ENCODE measurements around the gene NECAB3. TPM values are rescaled to one million over a fixed set of nuclear protein-coding genes. Genes with fewer than 3 reads are reported as not detected.

The NECAB3 gene
- total and polyA plus RNA-seq, 2 of the 4 experiments (the other 2 are of a cell fraction), result 8.6 to 28.4 TPM

GRCh38 chr20:33646191-33646590, 28.0 kb downstream of the NECAB3 start:
- H2BK5ac ChIP-seq (ENCODE audit: low read depth, low read length, poor library complexity, severe bottlenecking), result no peak overlapping the region
- ChIA-PET POLR2A (ENCODE audit: unreplicated experiment) (no interaction called here), CTCF (no interaction called here)
- peaks cover 29% of the 10 kb centered on the region for H3K36me3 ChIP-seq (ENCODE audit: control insufficient read depth, insufficient read depth, low read length)
- H3K9me1 ChIP-seq (ENCODE audit: insufficient read depth, low read length), result peaks cover 14% of the 10 kb centered on the region; the same call in 1 of the 2 replicates
- no CpG with 5 or more reads among the region's 5 CpGs for WGBS, 2 experiments (ENCODE audit: extremely low coverage in 2 of 2, insufficient read length in 1 of 2)
- no peak for DNase-seq
- no peak overlapping the region for H2AFZ ChIP-seq (replicated peaks; ENCODE audit: low read length, poor library complexity)
- H3K18ac ChIP-seq (ENCODE audit: low read depth, low read length), result no peak overlapping the region
- no peak overlapping the region for H2BK20ac ChIP-seq (ENCODE audit: low read depth, low read length)
- H3K4me2 ChIP-seq (ENCODE audit: low read depth, low read length), result no peak overlapping the region
- H2BK15ac ChIP-seq (ENCODE audit: low read depth, low read length), result no peak overlapping the region
- in situ Hi-C loops (cut with MboI; ENCODE audit: low sequenced_read_pairs) (no loop called here), dilution Hi-C loops (cut with HindIII; ENCODE audit: low sequenced_read_pairs, unreplicated experiment) (no loop called here), intact Hi-C loops (cut with micrococcal nuclease) (no loop called here)
- H3K9ac ChIP-seq (ENCODE audit: low read depth, low read length), result no peak overlapping the region
- no peak overlapping the region for H3K4ac ChIP-seq (ENCODE audit: low read depth, low read length)
- H4K5ac ChIP-seq (ENCODE audit: low read depth, low read length), result no peak overlapping the region
- H3K23ac ChIP-seq (ENCODE audit: low read depth, low read length), result no peak overlapping the region
- BruUV-seq (replicated peaks), result no TSS peak
- H3K4me1 ChIP-seq (ENCODE audit: control insufficient read depth, insufficient read depth, low read length), result 0 out of 2 replicates have a peak, but pooled peaks cover 3% of the 10 kb centered on the region
- no peak for ATAC-seq (ENCODE audit: low read depth)
- no peak for TF ChIP-seq POLR2A (IDR thresholded peaks at IDR 0.05; ENCODE audit: low read depth, low read length)
- no peak for TF ChIP-seq RAD21 (IDR thresholded peaks at IDR 0.05; ENCODE audit: low read length)
- no peak for TF ChIP-seq ELK1 (IDR thresholded peaks at IDR 0.05; ENCODE audit: borderline replicate concordance, low read depth, low read length)
- TF ChIP-seq MXI1 (IDR thresholded peaks at IDR 0.05; ENCODE audit: borderline replicate concordance, low read depth, low read length), result no peak
- no peak for TF ChIP-seq USF2 (IDR thresholded peaks at IDR 0.05; ENCODE audit: low read depth, low read length)
- no peak for TF ChIP-seq MAZ (IDR thresholded peaks at IDR 0.05; ENCODE audit: borderline replicate concordance, low read depth, low read length)
- TF ChIP-seq CHD1 (IDR thresholded peaks at IDR 0.05; ENCODE audit: low read depth, low read length), result no peak
- no peak for TF ChIP-seq FOS (IDR thresholded peaks at IDR 0.05; ENCODE audit: low read depth, low read length)
- TF ChIP-seq MAFK (IDR thresholded peaks at IDR 0.05; ENCODE audit: low read depth, low read length), result no peak
- TF ChIP-seq BHLHE40 (IDR thresholded peaks at IDR 0.05; ENCODE audit: low read depth, low read length), result no peak
- TF ChIP-seq RCOR1 (IDR thresholded peaks at IDR 0.05; ENCODE audit: insufficient replicate concordance, low read length), result no peak
- no peak for TF ChIP-seq SMC3 (IDR thresholded peaks at IDR 0.05; ENCODE audit: low read depth, low read length)
- no peak for TF ChIP-seq CTCF (conservative IDR thresholded peaks at IDR 0.05; ENCODE audit: low read depth, low read length)
- no peak for TF ChIP-seq RFX5 (IDR thresholded peaks at IDR 0.05; ENCODE audit: low read depth, low read length)
- TF ChIP-seq CEBPB (IDR thresholded peaks at IDR 0.05; ENCODE audit: low read depth, low read length), result no peak
- no peak for TF ChIP-seq NFE2L2 (IDR thresholded peaks at IDR 0.05; ENCODE audit: low read depth, low read length)
- no peak overlapping the region for H4K8ac ChIP-seq (ENCODE audit: low read depth in 2 of 2, low read length in 2 of 2)
- no peak overlapping the region for H3K56ac ChIP-seq (ENCODE audit: extremely low read depth, insufficient read depth, low read length)
- no peak overlapping the region for H3K27ac ChIP-seq (ENCODE audit: insufficient read depth, low read length)
- H3K27me3 ChIP-seq (ENCODE audit: control insufficient read depth, insufficient read depth, low read length), result no peaks in the 10 kb centered on the region
- H3K9me3 ChIP-seq (ENCODE audit: control insufficient read depth, insufficient read depth, low read length), result no peaks in the 10 kb centered on the region
- peaks cover 9% of the 10 kb centered on the region; the same call in 1 of the 2 replicates for H4K20me1 ChIP-seq (ENCODE audit: insufficient read depth, low read length)
- H3K4me3 ChIP-seq (ENCODE audit: insufficient read depth, low read depth, low read length), result no peak overlapping the region
- H3K14ac ChIP-seq (replicated peaks; ENCODE audit: low read depth, low read length), result no peak overlapping the region
- no peak overlapping the region for H2AK9ac ChIP-seq (replicated peaks; ENCODE audit: low read depth, low read length, poor library complexity)
- H2BK120ac ChIP-seq (ENCODE audit: low read depth, low read length), result no peak overlapping the region
- no peak overlapping the region for H2AK5ac ChIP-seq (ENCODE audit: low read depth, low read length)
- no peaks in the 10 kb centered on the region; a peak in 1 of 4 replicates for H3K79me1 ChIP-seq (ENCODE audit: low read depth in 1 of 2, low read length in 2 of 2)
- H4K91ac ChIP-seq (ENCODE audit: insufficient read depth, low read depth, low read length), result no peak overlapping the region

All from IMR-90 (cell line).